ENCODE results near the gene CECR2.

GRCh38 chr22:17563936-17564391, 194.7 kb downstream of the CECR2 start:
- no peak for TF ChIP-seq CTCF (IDR thresholded peaks at IDR 0.05; ENCODE audit: low read depth, low read length, poor library complexity, severe bottlenecking)
- TF ChIP-seq EZH2phosphoT487 (IDR thresholded peaks at IDR 0.05; ENCODE audit: borderline replicate concordance, low read length) = no peak

Measured in DOHH2 (cell line).